Neural cell (in vitro differentiated cells): ENCODE results near the gene PLA2G2D. TPM values are rescaled to one million over a fixed set of nuclear protein-coding genes. Genes with fewer than 3 reads are reported as not detected.

Source experiments
- H2AFZ ChIP-seq: fragments of 200-600, 300-800 bp; sonication (generic), shearing (Covaris generic); 2 replicates; pipeline ENCODE4 v1.6.0; 2014; ENCODE audit warnings: low read depth, mild to moderate bottlenecking, antibody characterized with exemption, low read length, moderate library complexity
- H3F3A ChIP-seq: fragments of 200-600 bp; shearing (Covaris generic); 2 replicates; pipeline ENCODE4 v1.6.1; 2016; ENCODE audit warnings: mild to moderate bottlenecking, moderate library complexity, mixed read lengths, antibody characterized with exemption, low read length; ENCODE audit not compliant: insufficient read depth, poor library complexity, severe bottlenecking
- H3K27ac ChIP-seq: fragments of 200-600, 300-800 bp; sonication (generic), shearing (Covaris generic); 2 replicates; pipeline ENCODE4 v1.5.1; 2014; ENCODE audit warnings: mild to moderate bottlenecking, low read length, moderate library complexity
- H3K27me3 ChIP-seq: fragments of 300-800, 200-600 bp; sonication (generic), shearing (Covaris generic); 2 replicates; pipeline ENCODE4 v1.6.0; 2014; ENCODE audit warnings: mild to moderate bottlenecking, low read depth, low read length, moderate library complexity; ENCODE audit not compliant: insufficient read depth
- H3K36me3 ChIP-seq: fragments of 300-800, 200-600 bp; sonication (generic), shearing (Covaris generic); 2 replicates; pipeline ENCODE4 v1.5.1; 2014; ENCODE audit warnings: mild to moderate bottlenecking, antibody characterized with exemption, low read length, moderate library complexity; ENCODE audit not compliant: insufficient read depth
- H3K4me2 ChIP-seq: fragments of 300-800, 200-600 bp; sonication (generic), shearing (Covaris generic); 2 replicates; pipeline ENCODE4 v1.6.0; 2014; ENCODE audit warnings: mild to moderate bottlenecking, low read length
- H3K4me3 ChIP-seq: fragments of 300-800, 200-600 bp; sonication (generic), shearing (Covaris generic); 2 replicates; pipeline ENCODE4 v1.5.1; 2014; ENCODE audit warnings: mild to moderate bottlenecking, low read length, moderate library complexity
- H3K79me2 ChIP-seq: fragments of 200-600 bp; shearing (Covaris generic); replicated peaks from 2 replicates; pipeline ENCODE4 v1.6.0; 2014; ENCODE audit warnings: mild to moderate bottlenecking, low read length, moderate library complexity; ENCODE audit not compliant: insufficient read depth
- H3K9ac ChIP-seq: fragments of 300-800, 200-600 bp; sonication (generic), shearing (Covaris generic); 2 replicates; pipeline ENCODE4 v1.6.1; 2016; ENCODE audit warnings: mild to moderate bottlenecking, low read length, mixed read lengths
- H3K9me2 ChIP-seq: fragments of 200-600 bp; shearing (Covaris generic); 2 replicates; pipeline ENCODE4 v1.6.1; 2016; ENCODE audit warnings: mild to moderate bottlenecking, low read length, mixed read lengths; ENCODE audit not compliant: insufficient read depth
- H3K9me3 ChIP-seq: fragments of 200-600, 300-800 bp; sonication (generic), shearing (Covaris generic); 2 replicates; pipeline ENCODE4 v1.6.1; 2016; ENCODE audit warnings: mild to moderate bottlenecking, mixed run types, low read length, moderate library complexity, mixed read lengths
- H4K20me1 ChIP-seq: fragments of 200-600 bp; shearing (Covaris generic); 2 replicates; pipeline ENCODE4 v1.6.1; 2016; ENCODE audit warnings: mild to moderate bottlenecking, mixed run types; ENCODE audit not compliant: insufficient read depth
- EP300 ChIP-seq: fragments of 450-650 bp; conservative IDR thresholded peaks from 2 replicates; pipeline ENCODE4 v1.6.1; 2014; ENCODE audit warnings: antibody characterized with exemption, mild to moderate bottlenecking, moderate library complexity; ENCODE audit not compliant: poor library complexity, severe bottlenecking
- EZH2 ChIP-seq: fragments of 200-600, 300-800 bp; shearing (Covaris generic), sonication (generic); IDR thresholded peaks from 2 replicates; pipeline ENCODE4 v1.6.1; 2014; ENCODE audit warnings: antibody characterized with exemption, low read length, borderline replicate concordance, mild to moderate bottlenecking; ENCODE audit not compliant: insufficient read depth, poor library complexity, severe bottlenecking
- MXI1 ChIP-seq: fragments of 450-650 bp; conservative IDR thresholded peaks from 2 replicates; pipeline ENCODE4 v1.6.1; 2014; ENCODE audit warnings: antibody characterized with exemption, mild to moderate bottlenecking; ENCODE audit not compliant: poor library complexity, severe bottlenecking
- POLR2AphosphoS5 ChIP-seq: IDR thresholded peaks from 2 replicates; pipeline ENCODE4 v1.6.1; 2012
- RAD21 ChIP-seq: fragments of 450-650 bp; conservative IDR thresholded peaks from 2 replicates; pipeline ENCODE4 v1.6.1; 2014; ENCODE audit warnings: antibody characterized with exemption, mild to moderate bottlenecking, moderate library complexity
- SMC3 ChIP-seq: fragments of 450-650 bp; conservative IDR thresholded peaks from 2 replicates; pipeline ENCODE4 v1.6.1; 2014; ENCODE audit warnings: antibody characterized with exemption, mild to moderate bottlenecking, moderate library complexity; ENCODE audit not compliant: poor library complexity
- TAF1 ChIP-seq: IDR thresholded peaks from 2 replicates; pipeline ENCODE4 v1.6.1; 2012; ENCODE audit warnings: low read depth
- polyA plus RNA-seq: library from polyadenylated mRNA; depleted of rRNA; stranded (reverse); fragments of >200 nt; gene quantifications from 2 replicates; pipeline ENCODE4 v1.2.3, GENCODE V29; 2014
- TF ChIP-seq, protein P1 (sequence below): IDR thresholded peaks from 2 replicates; pipeline ENCODE4 v1.6.1; 2012; ENCODE audit warnings: borderline replicate concordance
- TF ChIP-seq, protein P2 (sequence below): fragments of 450-650 bp; IDR thresholded peaks from 2 replicates; pipeline ENCODE4 v1.5.1; 2014; ENCODE audit warnings: antibody characterized with exemption, mild to moderate bottlenecking, moderate library complexity; ENCODE audit not compliant: poor library complexity, severe bottlenecking

Gene PLA2G2D
- polyA plus RNA-seq, 1 donor from 2014 or later, result not detected

DNA sequence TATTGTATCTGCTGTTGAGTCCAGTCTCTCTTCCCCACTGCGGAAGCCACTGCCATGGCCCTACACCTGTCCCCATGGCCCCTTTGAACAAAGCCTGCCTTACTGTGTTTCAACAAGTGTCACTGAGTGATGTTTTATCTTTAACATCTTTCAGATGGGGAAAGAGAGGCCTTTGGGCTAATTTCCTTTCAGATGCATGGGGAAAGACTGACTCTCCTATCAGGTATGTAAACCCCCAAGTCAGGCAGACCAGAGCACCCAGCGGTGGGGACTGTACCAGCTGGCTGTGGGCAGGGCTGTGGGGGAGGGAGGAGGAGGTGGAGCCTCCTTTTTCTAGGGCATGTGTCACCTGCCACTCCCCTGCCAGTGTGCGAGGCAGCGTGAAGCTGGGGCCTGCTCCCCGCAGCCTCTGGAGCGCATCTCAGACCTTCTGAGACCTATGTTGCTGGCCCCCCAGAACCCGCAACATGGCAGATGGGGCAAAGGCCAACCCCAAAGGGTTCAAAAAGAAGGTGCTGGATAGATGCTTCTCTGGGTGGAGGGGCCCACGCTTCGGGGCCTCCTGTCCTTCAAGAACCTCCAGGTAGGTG lies 19.7 kb upstream of the PLA2G2D start, which contains the start of gene PLA2G2F:
PLA2G2F (plus strand) TSS at position 363 of the 590 bp plus-strand sequence; CDS start at position 468, 105 bp downstream.
- Histone ChIP-seq H3K36me3 (no peaks in the 10 kb centered on the region), H3F3A (no peaks in the 10 kb centered on the region), H3K4me3 (no peak within 1 kb of the TSS), H3K27ac (no peak within 1 kb of the TSS), H3K9me3 (no peaks in the 10 kb centered on the region), H3K9me2 (no peaks in the 10 kb centered on the region), H2AFZ (no peak within 1 kb of the TSS), H3K9ac (no peak within 1 kb of the TSS), H3K79me2 (no peaks in the 10 kb centered on the region), H3K27me3 (no peaks in the 10 kb centered on the region), H3K4me2 (no peak within 1 kb of the TSS), H4K20me1 (no peaks in the 10 kb centered on the region)
- TF ChIP-seq EP300 (no peak), RAD21 (no peak)
- TF ChIP-seq, protein P1, sequence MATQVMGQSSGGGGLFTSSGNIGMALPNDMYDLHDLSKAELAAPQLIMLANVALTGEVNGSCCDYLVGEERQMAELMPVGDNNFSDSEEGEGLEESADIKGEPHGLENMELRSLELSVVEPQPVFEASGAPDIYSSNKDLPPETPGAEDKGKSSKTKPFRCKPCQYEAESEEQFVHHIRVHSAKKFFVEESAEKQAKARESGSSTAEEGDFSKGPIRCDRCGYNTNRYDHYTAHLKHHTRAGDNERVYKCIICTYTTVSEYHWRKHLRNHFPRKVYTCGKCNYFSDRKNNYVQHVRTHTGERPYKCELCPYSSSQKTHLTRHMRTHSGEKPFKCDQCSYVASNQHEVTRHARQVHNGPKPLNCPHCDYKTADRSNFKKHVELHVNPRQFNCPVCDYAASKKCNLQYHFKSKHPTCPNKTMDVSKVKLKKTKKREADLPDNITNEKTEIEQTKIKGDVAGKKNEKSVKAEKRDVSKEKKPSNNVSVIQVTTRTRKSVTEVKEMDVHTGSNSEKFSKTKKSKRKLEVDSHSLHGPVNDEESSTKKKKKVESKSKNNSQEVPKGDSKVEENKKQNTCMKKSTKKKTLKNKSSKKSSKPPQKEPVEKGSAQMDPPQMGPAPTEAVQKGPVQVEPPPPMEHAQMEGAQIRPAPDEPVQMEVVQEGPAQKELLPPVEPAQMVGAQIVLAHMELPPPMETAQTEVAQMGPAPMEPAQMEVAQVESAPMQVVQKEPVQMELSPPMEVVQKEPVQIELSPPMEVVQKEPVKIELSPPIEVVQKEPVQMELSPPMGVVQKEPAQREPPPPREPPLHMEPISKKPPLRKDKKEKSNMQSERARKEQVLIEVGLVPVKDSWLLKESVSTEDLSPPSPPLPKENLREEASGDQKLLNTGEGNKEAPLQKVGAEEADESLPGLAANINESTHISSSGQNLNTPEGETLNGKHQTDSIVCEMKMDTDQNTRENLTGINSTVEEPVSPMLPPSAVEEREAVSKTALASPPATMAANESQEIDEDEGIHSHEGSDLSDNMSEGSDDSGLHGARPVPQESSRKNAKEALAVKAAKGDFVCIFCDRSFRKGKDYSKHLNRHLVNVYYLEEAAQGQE, result no peak

DNA sequence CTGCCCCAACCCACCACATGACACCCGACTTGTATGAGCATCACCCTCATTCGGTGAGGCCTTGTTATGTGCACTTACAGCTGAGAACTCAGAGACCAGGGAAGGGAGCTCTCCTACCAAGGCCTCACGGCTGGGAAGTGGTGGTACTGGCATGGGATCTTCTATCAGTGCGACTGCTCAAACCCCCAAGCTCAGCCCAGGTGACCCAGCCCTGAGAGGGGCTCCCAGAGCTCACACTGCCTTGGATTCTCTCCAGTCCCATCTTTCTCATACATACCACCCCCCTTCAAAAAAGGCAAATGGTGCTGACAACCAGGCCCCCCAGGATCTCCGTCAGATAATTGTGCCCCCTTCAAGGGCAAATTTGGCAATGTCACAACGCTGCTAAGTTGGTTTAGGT lies 19.0 kb upstream of the PLA2G2D start:
- no peaks in the 10 kb centered on the region for H3K36me3 ChIP-seq

More for the DNA sequence above, 19.0 kb upstream of the PLA2G2D start:
- Histone ChIP-seq H2AFZ (no peak overlapping the region), H3K27me3 (no peaks in the 10 kb centered on the region), H3K9me2 (no peaks in the 10 kb centered on the region), H3K79me2 (no peaks in the 10 kb centered on the region), H3K4me3 (no peak overlapping the region), H4K20me1 (no peaks in the 10 kb centered on the region), H3K4me2 (no peak overlapping the region), H3K9me3 (no peaks in the 10 kb centered on the region), H3K27ac (no peak overlapping the region), H3F3A (no peaks in the 10 kb centered on the region), H3K9ac (no peak overlapping the region)
- TF ChIP-seq, protein P1, result no peak
- TF ChIP-seq TAF1 (no peak), EP300 (no peak), EZH2 (no peak), SMC3 (no peak), POLR2AphosphoS5 (no peak), MXI1 (no peak), RAD21 (no peak)
- TF ChIP-seq, protein P2, sequence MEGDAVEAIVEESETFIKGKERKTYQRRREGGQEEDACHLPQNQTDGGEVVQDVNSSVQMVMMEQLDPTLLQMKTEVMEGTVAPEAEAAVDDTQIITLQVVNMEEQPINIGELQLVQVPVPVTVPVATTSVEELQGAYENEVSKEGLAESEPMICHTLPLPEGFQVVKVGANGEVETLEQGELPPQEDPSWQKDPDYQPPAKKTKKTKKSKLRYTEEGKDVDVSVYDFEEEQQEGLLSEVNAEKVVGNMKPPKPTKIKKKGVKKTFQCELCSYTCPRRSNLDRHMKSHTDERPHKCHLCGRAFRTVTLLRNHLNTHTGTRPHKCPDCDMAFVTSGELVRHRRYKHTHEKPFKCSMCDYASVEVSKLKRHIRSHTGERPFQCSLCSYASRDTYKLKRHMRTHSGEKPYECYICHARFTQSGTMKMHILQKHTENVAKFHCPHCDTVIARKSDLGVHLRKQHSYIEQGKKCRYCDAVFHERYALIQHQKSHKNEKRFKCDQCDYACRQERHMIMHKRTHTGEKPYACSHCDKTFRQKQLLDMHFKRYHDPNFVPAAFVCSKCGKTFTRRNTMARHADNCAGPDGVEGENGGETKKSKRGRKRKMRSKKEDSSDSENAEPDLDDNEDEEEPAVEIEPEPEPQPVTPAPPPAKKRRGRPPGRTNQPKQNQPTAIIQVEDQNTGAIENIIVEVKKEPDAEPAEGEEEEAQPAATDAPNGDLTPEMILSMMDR, result no peak
